ENCODE data around the gene ACHE. TPM values are rescaled to one million over a fixed set of nuclear protein-coding genes. Genes with fewer than 3 reads are reported as not detected.
"Not testable (repeated sequence)": the region's sequence is repeated elsewhere in the genome, so short reads cannot be mapped to it uniquely, and the experiment has no call there.

ACHE gene
- total RNA-seq, 2 experiments from 2014 or later, result not detected

- CTCF ChIA-PET (ENCODE audit: unreplicated experiment), result no interaction called here
- no peak for DNase-seq (ENCODE audit: low spot score)
- Histone ChIP-seq H3K4me3 (ENCODE audit: low read depth, low read length, poor library complexity, severe bottlenecking) (no peak overlapping the region), H3K4me1 (ENCODE audit: insufficient read depth, low read length, poor library complexity, severe bottlenecking) (peaks cover 15% of the 10 kb centered on the region), H2AFZ (ENCODE audit: low read length) (no peak overlapping the region), H3K9me2 (ENCODE audit: insufficient read depth, low read length) (no peaks in the 10 kb centered on the region), H4K20me1 (ENCODE audit: insufficient read depth, low read length) (no peaks in the 10 kb centered on the region), H3K9me3 (ENCODE audit: low read length) (no peaks in the 10 kb centered on the region), H3K27ac (ENCODE audit: low read depth, low read length, poor library complexity, severe bottlenecking) (no peak overlapping the region), H3K79me2 (ENCODE audit: insufficient read depth, low read depth, low read length) (peaks cover 7% of the 10 kb centered on the region; the same call in 1 of the 2 replicates), H3K36me3 (ENCODE audit: insufficient read depth, low read length) (peaks cover 9% of the 10 kb centered on the region; the same call in 1 of the 2 replicates), H3K4me2 (ENCODE audit: low read length) (no peak overlapping the region)
- intact Hi-C loops (cut with micrococcal nuclease; ENCODE audit: unreplicated experiment), result no loop called here
- POLR2A ChIA-PET, result no interaction called here
- no TSS peak for BruUV-seq (replicated peaks)
- no peak for TF ChIP-seq EZH2phosphoT487 (IDR thresholded peaks at IDR 0.05; ENCODE audit: borderline replicate concordance, low read depth, low read length)
- no peak for TF ChIP-seq CTCF (conservative IDR thresholded peaks at IDR 0.05; ENCODE audit: low read length)
Observed at GRCh38 chr7:100855515-100855914, 40.2 kb downstream of the ACHE start.

- DNase-seq (ENCODE audit: low spot score); H3K9me3 ChIP-seq (ENCODE audit: low read length); POLR2A ChIA-PET; H3K4me2 ChIP-seq (ENCODE audit: low read length); H2AFZ ChIP-seq (ENCODE audit: low read length); BruUV-seq (replicated peaks); H3K79me2 ChIP-seq (ENCODE audit: insufficient read depth, low read depth, low read length); H3K36me3 ChIP-seq (ENCODE audit: insufficient read depth, low read length); H4K20me1 ChIP-seq (ENCODE audit: insufficient read depth, low read length); H3K4me3 ChIP-seq (ENCODE audit: low read depth, low read length, poor library complexity, severe bottlenecking); H3K27ac ChIP-seq (ENCODE audit: low read depth, low read length, poor library complexity, severe bottlenecking); H3K9me2 ChIP-seq (ENCODE audit: insufficient read depth, low read length): not testable (repeated sequence)
- intact Hi-C loops (cut with micrococcal nuclease; ENCODE audit: unreplicated experiment), result loop anchor here (5.0 kb wide), 1 partner anchor 133 kb away; the partner anchor contains the start of gene EPO
- H3K4me1 ChIP-seq (ENCODE audit: insufficient read depth, low read length, poor library complexity, severe bottlenecking), result peaks cover 15% of the 10 kb centered on the region
- CTCF ChIA-PET (ENCODE audit: unreplicated experiment), result interaction anchor here (1.3 kb wide), 1 partner anchor 35 kb away, joined by 3 read pairs; the partner anchor contains the start of gene UFSP1
Observed at GRCh38 chr7:100854899-100855298, 40.8 kb downstream of the ACHE start.

- Histone ChIP-seq H3K27ac (ENCODE audit: low read depth, low read length, poor library complexity, severe bottlenecking) (no peak overlapping the region), H4K20me1 (ENCODE audit: insufficient read depth, low read length) (no peaks in the 10 kb centered on the region), H3K36me3 (ENCODE audit: insufficient read depth, low read length) (no peaks in the 10 kb centered on the region), H3K4me1 (ENCODE audit: insufficient read depth, low read length, poor library complexity, severe bottlenecking) (peaks cover 15% of the 10 kb centered on the region), H3K4me3 (ENCODE audit: low read depth, low read length, poor library complexity, severe bottlenecking) (no peak overlapping the region), H3K79me2 (ENCODE audit: insufficient read depth, low read depth, low read length) (peaks cover 7% of the 10 kb centered on the region; the same call in 1 of the 2 replicates), H3K9me3 (ENCODE audit: low read length) (no peaks in the 10 kb centered on the region), H3K9me2 (ENCODE audit: insufficient read depth, low read length) (no peaks in the 10 kb centered on the region), H2AFZ (ENCODE audit: low read length) (no peak overlapping the region), H3K4me2 (ENCODE audit: low read length) (peak overlapping the region; percentile 100)
- no TSS peak for BruUV-seq (replicated peaks)
- ChIA-PET POLR2A (interaction anchor here (0.6 kb wide), 2 partner anchors 24 to 84 kb away, joined by 3 read pairs; no protein-coding TSS in a partner anchor), CTCF (ENCODE audit: unreplicated experiment) (interaction anchor here (0.7 to 1.3 kb wide), 2 partner anchors 36 to 180 kb away, joined by 3 to 5 read pairs; partner anchors contain the start of gene UFSP1)
- no peak for DNase-seq (ENCODE audit: low spot score)
- intact Hi-C loops (cut with micrococcal nuclease; ENCODE audit: unreplicated experiment), result loop anchor here (5.0 kb wide), 1 partner anchor 132 kb away; the partner anchor contains the start of gene EPO
- TF ChIP-seq CTCF (conservative IDR thresholded peaks at IDR 0.05; ENCODE audit: low read length) (no peak), EZH2phosphoT487 (IDR thresholded peaks at IDR 0.05; ENCODE audit: borderline replicate concordance, low read depth, low read length) (no peak)
Observed at GRCh38 chr7:100854146-100854895, 41.4 kb downstream of the ACHE start.

Data from OCI-LY7 (cell line).